EH (cell line): Measurements from ENCODE around the gene CHFR.
"Not testable (repeated sequence)": the region's sequence is repeated elsewhere in the genome, so short reads cannot be mapped to it uniquely, and the experiment has no call there.

ENCODE experiments used
- DNase-seq: peaks from one replicate; pipeline ENCODE4 v3.0.0-alpha.2; 2015; ENCODE audit warnings: low read depth

Gene CHFR

DNA sequence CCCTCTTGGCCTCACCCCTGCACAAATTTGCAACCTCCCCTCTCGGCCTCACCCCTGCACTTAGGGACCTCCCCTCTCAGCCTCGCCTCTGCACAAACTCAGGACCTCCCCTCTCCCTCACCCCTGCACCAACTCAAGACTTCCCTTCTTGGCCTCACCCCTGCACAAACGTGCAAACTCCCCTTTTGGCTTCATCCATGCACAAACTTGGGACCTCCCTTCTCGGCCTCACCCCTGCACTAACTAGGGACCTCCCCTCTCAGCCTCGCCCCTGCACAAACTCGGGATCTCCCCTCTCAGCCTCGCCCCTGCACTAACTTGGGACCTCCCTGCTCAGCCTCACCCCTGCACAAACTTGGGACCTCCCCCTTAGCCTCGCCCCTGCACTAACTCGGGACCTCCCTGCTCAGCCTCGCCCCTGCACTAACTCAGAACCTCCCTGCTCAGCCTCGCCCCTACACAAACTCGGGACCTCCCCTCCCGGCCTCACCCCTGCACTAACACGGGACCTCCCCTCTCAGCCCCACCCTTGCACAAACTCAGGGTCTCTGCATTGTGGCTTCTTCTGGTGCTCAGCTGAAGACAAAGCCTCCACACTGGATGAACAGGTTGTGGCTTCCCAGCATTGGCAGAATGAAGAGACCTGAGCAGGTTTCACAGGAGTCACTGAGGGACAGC lies 47.7 kb downstream of the CHFR start:
- no peak for DNase-seq

DNA sequence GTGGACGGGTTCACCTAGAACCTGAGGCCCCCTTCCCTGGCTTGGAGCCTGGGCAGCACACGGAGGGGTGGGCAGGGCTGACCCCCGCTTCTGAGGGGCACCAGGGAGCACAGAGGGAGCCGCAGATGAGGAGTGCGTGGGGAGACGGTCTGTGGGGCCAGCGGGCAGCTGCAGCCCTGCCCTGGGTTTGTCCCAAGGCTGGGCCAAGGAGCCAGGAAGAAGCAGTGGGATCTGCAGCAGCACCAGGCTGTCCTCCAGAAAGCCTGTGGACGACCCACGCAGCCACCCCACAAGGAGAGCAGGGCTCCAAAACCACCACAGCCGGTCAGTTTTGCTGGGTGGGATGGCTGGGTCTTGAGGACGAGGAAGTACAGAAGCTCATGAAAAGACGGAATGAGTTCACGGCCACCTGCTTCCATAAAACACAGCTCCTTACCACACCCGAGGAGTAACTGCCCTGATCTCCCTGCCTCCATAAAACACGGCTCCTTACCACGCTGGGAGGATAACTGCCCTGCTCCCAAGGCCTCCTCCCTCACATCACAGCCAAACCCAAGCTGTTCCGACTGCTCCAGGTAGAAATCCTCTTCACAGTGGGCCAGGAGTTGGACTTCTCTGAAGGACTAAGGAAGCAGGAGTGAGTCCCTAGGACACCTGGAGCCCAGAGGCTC lies 48.9 kb downstream of the CHFR start:
- DNase-seq = no peak

DNA sequence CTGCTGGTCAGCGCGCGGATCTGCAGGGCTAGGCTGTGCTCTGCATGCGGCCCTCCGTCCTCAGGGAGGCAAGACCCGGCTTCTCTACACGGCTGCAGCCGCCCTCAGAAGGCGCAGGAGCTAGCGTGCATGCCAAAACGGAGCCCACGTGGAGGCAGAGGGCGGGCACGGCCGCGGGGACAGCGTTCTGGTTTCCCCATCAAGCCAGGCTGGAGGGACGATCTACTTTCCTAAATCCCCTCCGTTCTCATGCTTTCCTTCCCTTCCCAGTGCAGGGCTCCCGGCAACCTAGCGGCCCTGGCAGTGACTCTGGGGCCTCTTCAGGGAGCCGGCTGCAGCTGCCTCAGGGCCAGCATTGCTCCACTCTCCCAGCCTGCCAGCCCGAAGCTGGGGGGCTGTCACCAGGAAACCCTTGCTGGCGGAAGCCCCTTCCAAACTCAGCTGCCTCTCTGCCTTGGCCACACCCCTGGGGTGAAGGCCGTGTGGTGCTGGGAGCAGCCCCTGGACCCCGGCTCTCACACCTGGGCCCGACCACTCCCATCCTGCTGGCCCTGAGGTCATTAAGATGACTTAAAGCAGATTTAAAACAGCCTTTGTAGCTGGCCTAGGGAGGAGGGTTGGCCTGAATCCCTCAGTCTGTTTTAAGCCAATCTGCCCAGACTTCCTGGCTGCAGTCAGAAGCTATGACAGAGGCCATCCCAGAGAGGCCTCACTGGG lies 49.6 kb downstream of the CHFR start:
- no peak for DNase-seq

DNA sequence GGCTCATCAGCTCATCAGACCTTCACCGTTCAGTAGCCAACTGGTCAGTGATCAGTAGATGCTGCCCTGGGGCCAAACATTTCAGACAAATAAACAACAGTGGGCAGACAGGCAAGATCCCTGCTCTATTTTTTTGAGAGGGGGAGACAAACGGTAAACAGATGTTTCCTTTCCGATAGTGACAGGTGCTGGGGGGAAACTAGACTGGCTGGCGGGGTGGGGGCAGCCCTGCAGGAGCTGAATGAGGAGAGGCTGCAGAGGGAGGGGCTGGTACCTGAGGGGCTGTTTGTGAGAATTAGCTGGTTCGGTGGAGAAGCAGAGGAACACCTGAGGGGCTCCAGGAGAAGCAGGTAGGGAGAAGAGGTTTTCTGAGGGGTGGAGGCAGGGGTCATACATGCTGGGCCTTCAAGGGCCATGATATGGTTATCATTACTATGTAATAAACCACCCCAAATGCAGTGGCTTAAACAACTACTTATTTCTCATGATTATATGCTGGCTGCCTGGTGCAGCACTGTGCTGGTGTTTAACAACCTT lies 50.5 kb downstream of the CHFR start:
- no peak for DNase-seq

DNA sequence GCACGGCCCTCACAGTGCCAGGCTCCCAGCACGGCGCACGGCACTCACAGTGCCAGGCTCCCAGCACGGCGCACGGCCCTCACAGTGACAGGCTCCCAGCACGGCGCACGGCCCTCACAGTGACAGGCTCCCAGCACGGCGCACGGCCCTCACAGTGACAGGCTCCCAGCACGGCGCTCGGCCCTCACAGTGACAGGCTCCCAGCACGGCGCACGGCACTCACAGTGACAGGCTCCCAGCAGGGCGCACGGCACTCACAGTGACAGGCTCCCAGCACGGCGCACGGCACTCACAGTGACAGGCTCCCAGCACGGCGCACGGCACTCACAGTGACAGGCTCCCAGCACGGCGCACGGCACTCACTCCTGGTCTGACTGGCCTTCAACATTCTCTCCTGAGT lies 51.2 kb downstream of the CHFR start:
- DNase-seq = not testable (repeated sequence)

DNA sequence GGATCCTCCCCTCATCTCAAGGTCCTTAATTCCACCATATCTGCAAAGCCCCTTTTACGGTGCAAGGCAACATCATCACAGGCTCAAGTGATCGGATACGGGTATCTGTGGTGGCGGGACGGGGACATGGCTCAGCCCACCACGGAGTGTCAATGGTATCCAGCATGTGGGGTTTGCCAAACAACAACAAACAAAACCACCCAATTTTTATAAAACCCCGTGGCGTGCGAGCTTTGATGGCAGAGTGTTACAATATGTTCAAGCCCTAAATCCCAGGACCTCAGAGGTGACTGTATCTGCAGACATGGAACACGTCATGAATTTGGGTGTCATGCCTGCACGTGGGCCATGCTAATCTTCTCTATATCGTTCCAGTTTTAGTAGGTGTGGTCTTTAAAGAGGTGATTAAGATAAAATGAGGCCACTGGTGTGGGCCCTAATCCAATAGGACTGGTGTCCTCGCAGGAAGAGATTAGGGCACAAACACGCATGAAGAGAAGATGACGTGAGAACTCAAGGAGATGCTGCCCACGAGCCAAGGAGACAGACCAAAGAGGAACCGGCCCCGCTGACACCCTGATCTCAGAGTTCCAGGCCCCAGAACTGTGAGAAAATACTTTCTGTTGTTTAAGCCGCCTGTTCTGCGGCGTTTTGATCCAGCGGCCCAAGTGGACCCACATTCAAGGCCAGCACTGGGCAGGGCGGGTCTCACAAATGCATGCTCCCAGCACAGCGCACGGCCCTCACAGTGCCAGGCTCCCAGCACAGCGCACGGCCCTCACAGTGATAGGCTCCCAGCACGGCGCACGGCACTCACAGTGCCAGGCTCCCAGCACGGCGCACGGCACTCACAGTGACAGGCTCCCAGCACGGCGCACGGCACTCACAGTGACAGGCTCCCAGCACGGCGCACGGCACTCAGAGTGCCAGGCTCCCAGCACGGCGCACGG lies 52.1 kb downstream of the CHFR start:
- no peak for DNase-seq

DNA sequence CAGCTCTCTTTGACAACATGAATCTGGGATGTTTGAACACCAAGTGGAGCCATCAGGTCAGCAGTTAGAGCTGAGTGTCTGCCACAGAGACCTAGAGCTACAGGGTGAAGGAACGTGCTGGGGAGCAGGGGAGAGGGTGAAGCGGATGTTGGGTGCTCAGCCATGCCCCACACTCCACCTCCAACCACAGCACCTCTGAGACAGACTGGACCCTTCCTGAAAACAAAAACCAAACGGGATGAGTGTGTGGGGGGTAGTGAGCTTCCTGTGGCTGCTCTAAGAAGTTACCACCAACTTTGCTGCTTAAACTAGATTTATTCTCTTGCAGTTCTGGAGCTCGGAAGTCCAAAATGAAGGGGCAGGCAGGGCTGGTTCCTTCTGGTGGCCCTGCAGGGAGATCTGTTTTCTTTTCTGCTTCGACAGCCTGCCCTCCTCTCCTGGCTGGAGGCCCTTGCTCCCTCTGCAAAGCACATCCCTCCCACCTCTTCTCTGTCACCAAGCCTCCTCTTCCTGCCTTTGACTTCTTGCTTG lies 53.2 kb downstream of the CHFR start:
- DNase-seq = no peak

DNA sequence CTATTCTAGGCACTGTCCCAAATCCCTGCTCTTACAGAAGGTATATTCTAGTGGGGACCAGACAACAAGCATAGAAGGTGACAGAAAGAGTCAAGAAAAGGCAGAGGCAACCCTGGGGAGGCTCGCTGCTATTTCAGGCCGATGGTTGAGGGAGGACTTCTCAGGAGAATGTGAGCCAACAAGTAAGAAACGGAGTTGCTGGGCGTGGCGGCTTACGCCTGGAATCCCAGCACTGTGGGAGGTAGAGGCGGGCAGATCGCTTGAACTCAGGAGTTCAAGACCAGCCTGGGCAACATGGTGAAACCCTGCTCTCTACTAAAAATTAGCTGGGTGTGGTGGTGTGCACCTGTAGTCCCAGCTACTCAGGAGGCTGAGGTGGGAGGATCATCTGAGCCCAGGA lies 54.1 kb downstream of the CHFR start:
- no peak for DNase-seq

DNA sequence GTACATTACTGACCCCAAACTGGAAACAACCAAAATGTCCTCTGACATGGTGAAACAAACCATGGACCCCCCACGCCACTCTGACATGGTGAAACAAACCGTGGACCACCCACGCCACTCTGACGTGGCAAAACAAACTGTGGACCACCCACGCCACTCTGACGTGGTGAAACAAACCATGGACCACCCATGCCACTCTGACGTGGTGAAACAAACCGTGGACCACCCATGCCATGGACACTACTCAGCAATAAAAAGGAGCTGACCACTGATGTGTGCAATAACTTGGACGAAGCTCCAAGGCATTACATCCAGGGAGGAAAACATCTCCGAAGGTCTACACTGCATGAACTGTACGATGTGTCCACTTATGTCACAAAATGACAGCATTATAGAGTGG lies 55.6 kb downstream of the CHFR start:
- no peak for DNase-seq

DNA sequence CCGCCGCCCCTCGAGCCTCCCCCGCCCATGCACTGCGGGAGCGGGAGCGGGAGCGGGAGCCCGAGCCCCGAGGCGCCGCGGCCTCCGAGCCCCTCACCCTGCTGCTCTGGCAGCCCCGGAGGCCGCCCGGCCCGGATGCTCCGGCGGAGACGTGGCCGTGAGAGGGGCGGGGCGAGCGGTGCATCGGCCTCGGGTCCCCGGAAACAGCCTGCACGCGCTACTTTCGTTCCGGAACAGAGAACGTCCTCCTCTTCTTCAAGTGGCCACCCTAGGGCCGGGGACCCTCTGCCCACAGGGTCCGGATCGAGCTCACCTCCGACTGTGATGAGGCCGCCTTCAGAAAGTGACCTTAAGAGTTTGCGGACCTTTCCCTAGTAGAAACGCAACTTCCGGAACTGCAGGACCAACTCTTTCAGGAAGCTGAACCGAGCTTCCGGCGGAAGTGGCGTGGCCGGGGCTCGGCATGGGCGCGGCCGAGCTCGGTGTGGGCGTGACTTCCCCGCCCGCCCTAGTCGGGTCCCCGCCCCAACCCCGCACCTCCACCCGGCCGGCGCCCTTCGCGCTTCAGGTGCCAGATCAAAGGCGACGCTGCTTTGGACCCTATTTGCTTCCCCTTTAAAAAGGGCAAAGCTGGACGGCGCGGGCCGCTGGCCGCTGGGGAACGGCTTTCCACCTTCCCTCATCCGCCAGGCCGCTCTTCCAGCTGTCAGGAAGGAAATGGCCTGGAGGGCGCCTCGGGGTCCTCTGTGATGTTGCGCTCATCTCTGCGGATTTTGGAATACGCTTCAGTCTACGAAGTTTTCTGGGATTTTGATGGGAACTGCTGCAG lies 58.5 kb downstream of the CHFR start, which contains the start of gene GOLGA3:
Gene GOLGA3, minus strand, starts transcription at position 164 of the 829 bp plus-strand sequence. CDS start 6,741 bp downstream, outside the sequence.
- DNase-seq = peak; percentile 93

DNA sequence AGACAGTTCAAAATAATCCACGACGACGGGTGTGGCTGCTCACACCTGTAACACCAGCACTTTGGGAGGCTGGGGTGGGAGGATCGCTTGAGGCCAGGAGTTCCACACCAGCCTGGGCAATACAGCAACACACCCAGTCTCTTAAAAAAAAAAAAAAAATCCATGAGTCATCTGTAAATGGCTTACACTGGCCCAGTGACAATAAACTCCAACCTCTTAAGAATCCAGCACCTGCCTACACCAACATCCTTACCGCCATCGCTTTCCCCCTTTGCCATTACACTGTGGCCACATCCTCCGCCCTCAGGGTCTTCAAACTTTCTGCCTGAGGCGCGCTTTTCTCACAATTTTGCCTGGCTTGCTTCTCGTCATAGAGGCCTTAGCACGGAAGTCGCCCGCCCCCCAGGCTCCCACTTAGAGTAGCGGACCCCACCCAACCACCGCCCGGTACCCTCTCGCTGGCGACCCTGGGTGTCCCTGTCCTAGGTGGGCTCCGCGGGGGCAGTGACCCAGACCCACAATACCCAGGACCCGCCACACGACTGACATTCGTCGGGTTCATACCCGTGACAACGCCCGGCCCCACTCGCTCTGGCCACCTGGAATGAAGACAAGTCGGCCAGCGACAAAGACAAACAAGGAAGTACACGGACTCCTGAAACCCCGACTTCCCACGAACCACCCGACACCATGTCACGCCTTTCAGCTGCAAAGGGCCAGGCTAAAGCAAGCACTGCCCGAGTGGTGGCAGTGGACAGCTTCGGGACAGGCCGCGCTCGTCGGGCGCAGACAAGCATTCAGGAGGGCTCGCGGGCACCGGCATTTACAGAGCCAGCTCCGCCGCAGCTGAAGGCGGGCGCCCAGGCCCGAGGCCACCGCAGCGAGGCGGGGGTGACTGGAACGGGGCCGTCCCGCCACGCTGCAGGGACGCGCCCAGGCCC lies 59.4 kb downstream of the CHFR start:
- peak; percentile 78 for DNase-seq

DNA sequence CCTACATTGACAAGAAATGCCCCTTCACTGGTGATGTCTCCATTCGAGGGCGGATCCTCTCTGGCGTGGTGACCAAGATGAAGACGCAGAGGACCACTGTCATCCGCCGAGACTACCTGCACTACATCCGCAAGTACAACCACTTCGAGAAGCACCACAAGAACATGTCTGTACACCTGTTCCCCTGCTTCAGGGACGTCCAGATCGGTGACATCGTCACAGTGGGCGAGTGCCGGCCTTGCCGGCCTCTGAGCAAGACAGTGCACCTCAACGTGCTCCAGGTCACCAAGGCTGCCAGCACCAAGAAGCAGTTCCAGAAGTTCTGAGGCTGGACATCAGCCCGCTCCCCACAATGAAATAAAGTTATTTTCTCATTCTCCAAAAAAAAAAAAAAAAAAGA lies 61.5 kb downstream of the CHFR start:
- no peak for DNase-seq

DNA sequence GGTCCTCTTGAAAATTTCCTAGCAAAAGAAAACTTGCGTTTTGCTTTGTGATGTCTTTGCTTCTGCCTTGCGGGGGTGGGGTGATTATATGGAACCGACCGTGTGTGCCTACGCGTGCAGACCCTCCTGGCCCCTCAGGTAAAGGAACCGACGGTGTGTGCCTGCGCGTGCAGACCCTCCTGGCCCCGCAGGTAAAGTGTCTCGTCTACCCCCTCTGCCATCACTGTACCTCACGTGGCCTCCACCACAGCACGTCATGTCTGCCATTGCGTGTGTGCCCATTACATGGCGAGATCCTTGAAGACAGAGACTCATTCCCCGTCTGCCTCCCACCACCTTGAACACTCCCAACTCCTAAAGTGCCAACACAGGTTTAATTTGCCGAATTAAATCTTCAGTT lies 62.3 kb downstream of the CHFR start:
- DNase-seq = no peak

DNA sequence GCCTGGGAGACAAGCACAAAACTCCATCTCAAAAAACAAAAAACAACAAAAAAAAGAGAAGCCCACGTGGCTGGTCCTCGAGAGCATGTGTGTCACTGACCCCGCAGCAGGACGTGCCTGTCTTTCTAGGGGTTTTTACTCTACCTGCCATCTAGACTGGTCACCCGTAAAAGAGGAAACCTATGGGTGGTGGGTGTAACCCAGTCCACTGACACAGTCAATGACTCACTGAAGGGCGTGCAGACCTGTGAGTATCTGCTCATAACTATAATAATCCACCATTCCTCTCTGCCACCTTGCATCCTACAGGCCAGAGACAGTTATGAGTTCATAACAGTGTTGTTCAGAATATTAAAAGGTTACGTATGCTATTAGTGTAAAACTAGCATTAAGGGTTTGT lies 63.4 kb downstream of the CHFR start:
- no peak for DNase-seq

DNA sequence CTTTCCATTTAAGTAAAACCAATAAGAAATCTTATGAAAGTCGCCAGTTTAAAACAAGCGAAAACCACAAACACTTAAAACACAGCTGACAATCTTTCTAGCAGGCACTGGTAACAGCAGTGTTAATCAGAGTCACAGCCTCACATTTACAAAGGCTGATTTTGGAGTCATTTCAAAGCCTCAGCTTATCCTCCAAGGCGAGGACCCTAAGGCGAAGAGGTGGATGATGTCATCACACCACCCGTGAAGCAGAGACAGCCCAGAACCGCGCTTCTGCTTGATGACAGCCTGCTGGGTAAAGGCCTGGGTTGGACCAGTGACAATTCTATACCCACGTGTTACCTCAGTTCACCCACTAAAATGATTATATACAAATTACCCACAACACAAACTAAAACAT lies 68.8 kb downstream of the CHFR start:
- DNase-seq = no peak

DNA sequence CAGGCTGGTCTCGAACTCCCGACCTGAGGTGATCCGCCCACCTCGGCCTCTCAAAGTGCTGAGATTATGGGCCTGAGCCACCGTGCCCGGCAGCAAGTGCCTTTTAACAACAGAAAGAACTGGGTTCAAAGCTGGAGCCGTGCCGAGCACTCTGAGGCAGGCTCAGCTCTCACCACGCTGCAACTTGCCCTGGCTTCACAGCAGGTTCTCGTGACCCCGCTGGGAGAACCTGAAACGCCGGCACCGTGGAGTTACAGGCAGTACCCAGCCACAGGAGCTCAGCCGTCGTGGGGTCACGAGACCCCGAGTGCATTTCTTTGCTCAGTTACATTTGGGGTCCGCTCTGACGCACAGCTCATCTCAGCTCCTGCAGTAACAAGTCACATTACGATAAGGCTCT lies 73.2 kb downstream of the CHFR start:
- no peak for DNase-seq

DNA sequence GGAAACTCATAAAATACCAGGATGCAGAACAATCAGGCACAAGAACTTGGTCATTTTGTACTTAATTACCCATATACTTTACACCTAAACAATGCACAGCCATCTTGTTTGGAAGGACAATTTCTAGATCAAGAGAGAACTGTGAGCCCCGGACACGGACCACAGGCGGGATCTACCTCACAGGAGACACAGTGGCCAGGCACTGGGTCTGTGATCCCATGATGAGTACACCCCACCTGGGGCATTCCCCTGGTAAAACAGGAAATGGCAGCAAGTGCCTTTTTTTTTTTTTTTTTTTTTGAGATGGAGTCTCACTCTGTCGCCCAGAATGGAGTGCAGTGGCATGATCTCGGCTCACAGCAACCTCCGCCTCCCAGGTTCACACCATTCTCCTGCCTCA lies 74.0 kb downstream of the CHFR start:
- DNase-seq = no peak

DNA sequence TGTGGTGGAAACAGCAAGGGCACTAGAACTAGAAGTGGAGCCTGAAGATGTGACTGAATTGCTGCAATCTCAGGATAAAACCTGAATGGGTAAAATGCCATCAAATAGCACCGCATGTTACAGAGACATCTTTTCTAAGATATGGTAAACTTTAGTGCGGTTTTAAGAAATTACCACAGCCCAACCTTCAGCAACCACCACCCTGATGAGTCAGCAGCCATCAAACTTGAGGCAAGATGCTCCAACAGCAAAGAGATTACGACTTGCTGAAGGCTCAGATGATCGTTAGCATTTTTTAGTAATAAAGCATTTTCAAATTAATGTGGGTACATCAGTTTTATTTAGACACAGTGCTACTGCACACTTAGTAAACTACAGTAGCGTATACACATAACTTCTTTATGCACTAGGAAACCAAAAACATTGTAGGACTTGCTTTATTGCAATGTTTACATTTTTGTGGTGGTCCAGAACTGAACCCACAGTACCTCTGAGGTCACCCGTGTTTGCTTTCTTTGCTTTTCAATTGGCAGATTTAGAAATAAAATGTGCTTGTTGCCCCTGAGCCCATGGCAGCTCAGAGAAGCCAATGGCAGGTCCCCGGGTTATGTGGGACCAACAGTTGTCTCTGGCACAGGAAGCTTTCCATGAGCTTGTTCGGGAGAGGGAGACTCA lies 74.6 kb downstream of the CHFR start:
- DNase-seq = peak; percentile 58

DNA sequence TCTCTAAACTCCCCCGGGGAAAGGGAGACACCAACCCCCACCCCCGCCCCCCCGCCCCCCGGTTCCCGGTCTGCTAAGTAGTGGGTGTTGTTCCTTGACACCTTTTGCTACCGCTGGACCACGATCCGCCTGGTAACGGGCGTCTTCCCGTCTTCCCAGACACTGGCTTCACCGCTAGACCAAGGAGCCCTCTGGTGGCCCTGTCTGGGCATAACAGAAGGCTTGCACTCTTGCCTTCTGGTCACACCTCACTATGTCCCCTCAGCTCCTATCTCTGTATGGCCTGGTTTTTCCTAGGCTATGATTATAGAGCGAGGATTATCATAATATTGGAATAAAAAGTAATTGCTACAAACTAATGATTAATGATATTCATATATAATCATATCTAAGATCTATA lies 78.0 kb downstream of the CHFR start:
- DNase-seq = peak; percentile 36
